ENCODE data around the gene ARMC5.

Gene ARMC5

DNA sequence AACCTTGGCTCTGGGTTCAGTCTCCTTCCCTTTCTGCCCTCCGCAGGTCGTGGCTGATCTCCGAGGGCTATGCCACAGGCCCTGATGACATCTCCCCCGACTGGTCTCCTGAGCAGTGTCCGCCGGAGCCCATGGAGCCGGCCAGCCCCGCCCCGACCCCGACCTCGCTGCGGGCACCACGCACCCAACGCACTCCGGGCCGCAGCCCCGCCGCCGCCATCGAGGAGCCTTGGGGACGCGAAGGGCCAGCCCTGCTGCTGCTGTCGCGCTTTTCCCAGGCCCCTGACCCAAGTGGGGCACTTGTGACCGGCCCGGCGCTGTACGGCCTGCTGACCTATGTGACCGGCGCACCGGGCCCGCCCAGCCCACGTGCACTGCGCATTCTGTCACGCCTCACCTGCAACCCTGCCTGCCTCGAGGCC is 5.1 kb downstream of the ARMC5 start:
- no peak for DNase-seq

DNA sequence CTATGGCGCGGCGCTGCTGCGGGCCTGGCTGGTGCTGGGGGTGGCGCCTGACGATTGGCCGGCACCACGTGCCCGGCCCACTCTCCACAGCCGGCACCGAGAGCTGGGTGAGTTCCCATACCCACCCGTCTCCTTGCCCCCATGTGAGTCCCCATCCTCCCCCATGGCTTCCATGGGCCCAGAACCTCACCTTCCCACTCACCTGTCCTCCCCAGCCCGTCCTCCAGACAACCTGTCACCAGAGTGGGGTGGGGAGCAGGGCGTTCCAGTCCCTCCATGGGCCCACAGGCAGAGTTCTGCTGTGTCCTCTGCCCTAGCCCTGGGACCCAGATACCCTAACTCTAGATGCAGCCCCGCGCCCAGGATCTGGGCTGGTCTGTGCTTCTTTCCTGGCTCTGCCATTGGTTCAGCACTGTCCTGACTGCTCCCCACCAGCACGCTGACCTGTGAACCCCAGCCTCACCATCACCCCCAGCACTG is 5.5 kb downstream of the ARMC5 start:
- no peak for DNase-seq

DNA sequence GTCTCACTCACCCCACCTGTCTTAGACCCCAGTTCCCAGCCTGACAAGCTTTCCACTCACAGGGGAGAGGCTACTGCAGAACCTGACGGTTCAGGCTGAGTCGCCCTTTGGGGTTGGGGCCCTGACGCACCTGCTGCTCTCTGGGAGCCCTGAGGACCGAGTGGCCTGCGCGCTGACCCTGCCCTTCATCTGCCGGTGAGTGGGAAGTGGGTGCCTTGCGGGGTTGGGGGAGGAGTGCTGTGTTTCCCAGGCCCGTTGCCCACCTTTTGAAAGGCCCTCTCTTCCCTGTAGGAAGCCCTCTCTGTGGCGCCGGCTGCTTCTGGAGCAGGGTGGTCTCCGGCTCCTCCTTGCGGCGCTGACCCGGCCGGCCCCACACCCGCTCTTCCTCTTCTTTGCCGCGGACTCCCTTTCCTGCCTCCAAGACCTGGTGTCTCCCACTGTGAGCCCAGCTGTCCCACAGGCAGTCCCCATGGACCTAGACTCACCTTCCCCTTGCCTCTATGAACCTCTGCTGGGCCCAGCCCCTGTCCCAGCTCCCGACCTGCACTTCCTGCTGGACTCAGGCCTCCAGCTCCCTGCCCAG is 6.6 kb downstream of the ARMC5 start:
- DNase-seq: no peak

DNA sequence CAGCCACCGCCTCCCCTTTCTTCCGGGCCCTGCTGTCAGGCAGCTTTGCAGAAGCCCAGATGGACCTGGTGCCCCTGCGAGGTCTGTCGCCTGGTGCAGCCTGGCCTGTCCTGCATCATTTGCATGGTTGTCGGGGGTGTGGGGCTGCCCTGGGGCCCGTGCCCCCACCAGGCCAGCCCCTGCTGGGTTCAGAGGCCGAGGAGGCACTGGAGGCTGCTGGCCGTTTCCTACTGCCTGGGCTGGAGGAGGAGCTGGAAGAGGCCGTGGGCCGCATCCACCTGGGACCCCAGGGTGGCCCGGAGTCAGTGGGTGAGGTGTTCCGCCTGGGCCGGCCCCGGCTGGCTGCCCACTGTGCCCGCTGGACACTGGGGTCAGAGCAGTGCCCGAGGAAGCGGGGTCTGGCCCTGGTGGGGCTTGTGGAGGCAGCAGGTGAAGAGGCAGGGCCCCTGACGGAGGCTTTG is 7.1 kb downstream of the ARMC5 start:
- DNase-seq: no peak

DNA sequence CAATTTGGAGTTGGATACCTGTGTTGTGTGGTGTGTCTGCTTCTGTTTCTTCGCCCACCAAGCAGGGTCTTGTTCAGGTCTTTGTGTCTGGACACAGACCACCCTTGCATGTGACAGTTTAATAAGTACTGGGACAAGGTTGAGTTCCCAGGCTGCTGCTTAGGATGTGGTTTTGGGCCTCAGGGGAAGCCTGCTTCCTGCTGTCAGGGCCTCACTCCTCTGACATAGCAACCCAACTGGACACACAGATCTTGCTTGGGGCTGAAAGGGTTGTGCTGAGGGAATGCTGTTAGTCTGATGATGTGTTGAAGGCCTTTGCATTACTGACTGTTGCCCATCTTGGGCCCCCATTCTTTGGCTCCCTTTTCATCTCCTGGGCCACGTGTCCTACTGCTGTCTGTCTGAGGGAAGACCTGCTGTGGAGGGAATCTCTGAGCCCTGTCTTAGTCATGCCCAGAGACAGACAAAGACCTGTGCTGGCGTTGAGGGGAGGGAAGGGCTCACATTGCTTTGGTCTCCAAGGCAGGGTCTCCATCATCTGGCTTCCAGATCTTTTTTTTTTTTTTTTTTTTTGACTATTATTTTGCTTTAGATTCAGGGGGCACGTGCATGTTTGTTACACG is 8.0 kb downstream of the ARMC5 start:
- no peak for DNase-seq

DNA sequence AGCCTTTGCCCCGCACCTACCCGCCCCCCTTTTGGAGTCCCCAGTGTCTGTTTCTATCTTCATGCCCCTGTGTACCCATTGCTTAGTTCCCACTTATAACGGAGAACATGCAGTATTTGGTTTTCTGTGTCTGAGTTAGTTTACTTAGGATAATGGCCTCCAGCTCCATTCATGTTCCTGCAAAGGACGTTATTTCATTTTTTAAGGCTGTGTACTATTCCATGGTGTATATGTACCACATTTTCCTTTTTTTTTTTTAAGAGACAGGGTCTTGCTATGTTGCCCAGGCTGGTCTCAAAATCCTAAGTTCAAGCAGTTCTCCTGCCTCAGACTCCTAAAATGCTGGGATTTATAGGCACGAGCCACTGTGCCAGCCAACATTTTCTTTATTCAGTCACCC is 8.6 kb downstream of the ARMC5 start:
- DNase-seq: no peak

DNA sequence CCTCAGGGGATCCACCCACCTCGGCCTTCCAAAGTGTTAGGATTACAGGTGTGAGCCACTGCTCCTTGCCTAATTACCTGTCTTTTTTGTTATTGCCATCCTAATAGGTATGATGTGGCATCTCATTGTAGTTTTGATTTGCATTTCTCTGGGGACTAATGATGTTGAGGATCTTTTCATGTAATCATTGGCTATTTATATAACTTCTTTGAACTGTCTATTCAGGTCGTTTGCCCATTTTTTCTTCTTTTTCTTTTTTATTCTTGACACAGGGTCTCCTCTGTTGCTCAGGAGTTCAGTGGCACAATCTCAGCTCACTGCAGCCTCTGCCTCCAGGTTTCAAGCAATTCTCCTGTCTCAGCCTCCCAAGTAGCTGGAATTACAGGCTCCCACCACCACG is 11.3 kb downstream of the ARMC5 start:
- no peak for DNase-seq

DNA sequence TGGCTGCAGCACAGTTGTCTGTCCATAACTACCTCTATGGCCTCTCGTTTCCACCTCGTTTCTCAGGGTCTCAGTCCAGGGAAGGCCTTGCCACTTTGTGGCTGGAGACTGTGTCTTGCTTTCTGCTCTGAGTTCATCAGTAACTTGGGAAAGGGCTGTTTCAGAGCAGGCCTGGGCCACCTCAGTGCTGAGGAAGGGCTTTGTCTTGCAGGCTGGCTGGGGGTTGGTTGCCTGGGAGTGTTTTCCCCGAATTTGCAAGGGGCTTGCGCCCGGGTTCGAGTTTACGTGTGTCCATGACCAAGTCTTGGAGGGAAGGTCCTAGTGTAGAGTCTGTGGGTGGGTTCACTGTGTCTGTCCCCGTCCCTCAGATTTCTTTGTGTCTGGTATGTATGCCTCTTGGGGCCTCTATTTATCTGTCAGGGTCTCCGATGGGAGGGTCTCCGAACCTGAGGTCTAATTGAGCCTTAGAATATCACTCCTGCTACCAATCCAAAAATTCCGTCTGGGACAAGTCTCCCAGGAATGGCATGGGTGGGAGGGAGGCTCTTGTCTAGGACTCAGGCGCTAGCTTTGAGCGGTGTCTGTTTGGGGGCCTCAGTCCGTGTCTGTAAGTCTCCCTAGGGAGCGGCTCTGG is 12.1 kb downstream of the ARMC5 start:
- no peak for DNase-seq

DNA sequence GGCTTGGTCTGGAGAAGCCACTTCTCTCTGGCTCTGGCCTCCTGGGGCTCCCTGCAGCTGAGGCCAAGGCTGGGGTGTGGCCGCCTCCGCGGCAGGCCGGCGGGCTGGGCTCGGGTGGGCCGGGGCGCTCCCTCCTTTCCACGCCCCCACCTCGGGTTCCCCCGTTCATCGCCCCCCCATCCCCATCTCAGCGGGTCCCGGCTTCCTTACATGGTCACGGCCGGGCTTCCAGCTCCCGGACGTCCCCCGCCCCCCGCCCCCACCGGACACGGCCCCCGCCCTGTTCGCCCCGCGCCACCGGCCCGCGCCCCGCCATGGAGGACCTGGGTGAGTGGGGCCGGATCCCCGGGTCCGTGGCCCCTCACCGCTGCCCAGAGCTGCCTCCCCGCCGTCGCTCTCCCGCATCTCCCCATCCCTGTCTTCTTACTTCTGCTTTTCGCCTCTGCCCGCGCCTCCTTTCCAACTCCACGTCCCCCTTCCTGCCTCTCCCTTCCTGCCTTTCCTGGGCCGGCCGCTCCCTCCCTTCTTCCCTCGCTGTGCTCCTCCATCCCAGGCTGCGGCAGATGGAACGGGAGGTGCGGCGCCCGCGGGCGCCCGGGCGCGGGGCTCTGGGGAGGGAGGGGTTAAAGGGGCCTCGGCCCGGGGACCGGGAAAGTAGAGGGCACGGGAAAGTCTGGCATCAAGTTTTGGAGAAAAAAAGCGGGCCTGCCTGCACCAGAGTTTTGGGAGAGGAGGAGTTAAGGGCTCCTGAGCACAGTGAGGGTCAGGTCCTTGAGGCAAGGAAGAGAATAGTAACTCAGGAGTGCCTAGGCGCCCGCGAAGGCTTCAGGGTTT is 12.8 kb downstream of the ARMC5 start, which contains the start of gene TGFB1I1:
Gene TGFB1I1 (plus strand): TSS at position 278 of the 834 bp plus-strand sequence. CDS start 37 bp downstream, at position 315.
- DNase-seq: no peak

DNA sequence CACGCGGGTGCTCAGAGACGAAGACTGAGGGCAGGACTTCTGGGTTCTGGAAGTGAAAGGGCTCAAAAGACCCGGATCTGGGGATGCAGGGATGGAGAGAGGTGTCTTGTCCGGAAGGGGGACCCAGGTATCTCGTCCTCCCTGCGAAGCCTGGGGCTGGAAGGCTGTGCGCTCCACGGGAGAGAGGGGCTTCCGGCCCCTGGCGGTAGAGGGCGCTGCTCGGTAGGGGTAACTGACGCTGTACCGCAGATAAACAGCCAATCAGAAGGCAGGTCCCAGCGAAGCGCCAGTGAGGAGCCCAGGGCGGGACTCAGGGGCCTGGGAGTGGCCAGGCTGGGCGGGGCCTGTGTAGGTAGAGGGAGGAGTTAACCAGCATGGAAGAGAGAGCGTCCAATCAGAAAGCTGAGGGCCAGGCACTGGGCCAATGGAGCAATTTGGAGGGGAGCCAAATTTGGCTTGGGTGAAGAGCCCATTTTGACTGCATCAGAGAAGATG is 13.5 kb downstream of the ARMC5 start:
- DNase-seq: peak; percentile 7 to 18

DNA sequence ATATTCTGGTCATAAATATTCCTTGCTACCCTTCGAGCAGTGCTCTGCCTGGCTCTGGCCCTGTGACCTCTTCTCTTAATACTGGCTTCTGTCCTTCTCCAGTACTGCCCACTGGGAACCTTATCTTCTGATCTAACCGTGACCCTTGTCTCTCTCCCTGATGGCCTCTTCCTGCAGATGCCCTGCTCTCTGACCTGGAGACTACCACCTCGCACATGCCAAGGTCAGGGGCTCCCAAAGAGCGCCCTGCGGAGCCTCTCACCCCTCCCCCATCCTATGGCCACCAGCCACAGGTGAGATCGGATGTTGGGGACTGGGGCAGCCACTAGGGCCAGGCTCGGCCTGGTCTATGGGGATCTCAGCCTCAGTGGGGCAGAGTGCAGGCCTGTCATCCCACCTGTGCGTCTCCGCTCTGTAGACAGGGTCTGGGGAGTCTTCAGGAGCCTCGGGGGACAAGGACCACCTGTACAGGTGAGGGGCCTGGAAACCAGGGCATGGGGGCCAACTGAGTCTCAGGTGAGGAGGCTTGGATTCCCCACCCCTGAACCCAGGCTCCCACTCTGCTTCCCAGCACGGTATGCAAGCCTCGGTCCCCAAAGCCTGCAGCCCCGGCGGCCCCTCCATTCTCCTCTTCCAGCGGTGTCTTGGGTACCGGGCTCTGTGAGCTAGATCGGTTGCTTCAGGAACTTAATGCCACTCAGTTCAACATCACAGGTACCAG is 14.1 kb downstream of the ARMC5 start:
- DNase-seq: no peak

DNA sequence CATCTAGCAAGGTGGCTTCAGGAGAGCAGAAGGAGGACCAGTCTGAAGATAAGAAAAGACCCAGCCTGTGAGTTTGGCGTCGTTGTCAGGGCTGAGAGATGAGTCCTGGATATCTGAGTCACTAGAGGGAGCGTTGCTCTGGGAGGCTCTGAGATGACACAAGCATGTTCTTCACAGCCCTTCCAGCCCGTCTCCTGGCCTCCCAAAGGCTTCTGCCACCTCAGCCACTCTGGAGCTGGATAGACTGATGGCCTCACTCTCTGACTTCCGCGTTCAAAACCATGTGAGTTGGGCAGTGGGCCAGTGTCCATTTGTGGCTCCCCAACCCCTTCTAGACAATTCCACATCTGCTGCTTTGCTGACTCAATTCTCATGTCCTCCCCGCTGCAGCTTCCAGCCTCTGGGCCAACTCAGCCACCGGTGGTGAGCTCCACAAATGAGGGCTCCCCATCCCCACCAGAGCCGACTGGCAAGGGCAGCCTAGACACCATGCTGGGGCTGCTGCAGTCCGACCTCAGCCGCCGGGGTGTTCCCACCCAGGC is 14.9 kb downstream of the ARMC5 start:
- DNase-seq: no peak

DNA sequence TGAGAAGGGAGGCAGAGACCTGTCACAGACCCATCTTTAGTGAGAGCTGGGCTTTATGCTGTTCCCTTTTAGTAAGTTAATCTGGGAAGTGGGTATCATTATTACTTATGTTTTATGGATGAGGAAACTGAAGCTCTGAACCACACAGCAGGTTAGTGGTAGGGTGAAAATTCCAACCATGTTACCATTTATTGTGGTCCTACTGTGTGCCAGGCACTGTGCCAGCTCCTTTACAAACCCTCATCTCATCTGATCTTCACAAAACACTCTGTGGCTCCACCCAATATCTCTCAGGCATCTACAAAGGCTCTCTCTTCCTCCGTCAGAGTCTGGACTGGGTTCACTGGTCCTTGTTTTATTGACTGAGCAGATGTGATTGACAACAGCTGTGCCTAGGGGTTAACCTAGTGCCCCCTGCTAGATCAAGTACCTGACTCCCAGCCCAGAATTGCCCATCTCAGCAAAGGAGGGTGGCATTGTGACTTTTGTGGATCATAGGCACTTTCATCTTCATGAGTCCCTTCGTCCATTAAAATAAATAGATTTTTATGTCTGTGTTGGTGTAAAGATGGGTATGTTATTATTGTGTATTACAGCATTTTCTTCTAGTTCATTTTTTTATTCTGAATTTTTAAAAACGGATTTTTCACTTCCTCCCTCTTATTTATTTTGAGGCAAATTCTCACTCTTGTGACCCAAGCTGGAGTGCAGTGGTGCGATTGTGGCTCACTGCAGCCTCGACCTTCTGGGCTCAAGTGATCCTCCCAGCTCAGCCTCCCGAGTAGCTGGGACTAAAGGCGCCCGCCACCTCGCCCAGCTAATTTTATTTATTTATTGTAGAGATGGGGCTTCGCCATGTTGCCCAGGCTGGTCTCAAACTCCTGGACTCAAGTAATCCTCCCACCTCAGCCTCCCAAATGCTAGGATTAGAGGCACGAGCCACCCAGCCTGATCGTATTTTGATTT is 15.8 kb downstream of the ARMC5 start:
- DNase-seq: no peak

DNA sequence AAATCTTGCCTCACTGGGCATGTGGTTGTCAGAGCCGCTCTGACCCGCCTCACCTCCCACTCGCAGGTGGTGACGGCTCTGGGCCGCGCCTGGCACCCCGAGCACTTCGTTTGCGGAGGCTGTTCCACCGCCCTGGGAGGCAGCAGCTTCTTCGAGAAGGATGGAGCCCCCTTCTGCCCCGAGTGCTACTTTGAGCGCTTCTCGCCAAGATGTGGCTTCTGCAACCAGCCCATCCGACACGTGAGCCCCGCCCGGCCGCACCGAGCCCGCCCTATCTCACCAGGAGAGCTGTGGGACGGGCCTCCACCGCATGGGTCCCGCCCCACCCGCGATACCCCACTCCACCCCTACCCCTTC is 16.6 kb downstream of the ARMC5 start:
- no peak for DNase-seq

DNA sequence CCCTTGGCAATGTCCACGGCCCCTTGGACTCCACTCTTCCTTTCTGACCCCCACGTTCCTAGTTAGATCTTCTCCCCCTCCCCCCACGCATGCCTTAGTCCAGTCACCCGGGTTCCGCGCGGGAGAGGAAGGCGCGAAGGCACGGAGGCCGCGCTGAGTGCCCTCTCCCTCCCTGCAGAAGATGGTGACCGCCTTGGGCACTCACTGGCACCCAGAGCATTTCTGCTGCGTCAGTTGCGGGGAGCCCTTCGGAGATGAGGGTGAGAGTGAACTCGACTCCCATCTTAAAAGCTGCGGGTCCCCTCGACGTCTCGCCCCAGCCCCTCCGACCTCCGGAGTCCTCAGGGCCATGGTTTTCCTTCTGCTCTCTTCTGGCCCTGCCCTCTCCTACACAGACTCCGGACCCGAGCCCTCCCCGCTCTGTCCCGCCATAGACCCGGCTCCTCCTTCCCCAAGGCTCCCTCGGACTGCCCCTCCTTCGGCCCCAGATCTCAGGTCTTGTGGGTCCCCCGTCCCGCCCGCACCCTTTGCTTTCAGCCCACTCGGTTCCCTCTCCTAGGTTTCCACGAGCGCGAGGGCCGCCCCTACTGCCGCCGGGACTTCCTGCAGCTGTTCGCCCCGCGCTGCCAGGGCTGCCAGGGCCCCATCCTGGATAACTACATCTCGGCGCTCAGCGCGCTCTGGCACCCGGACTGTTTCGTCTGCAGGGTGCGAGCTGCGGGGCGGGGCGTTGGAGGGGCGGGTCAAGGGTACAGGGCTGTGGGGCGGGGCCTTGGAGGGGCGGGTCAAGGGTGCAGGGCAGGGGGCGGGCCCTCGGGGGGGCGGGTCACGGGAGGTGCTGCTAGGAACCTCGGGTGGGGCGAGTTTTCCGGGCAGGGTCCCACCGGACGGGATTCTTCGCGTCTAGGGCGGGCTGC is 17.3 kb downstream of the ARMC5 start:
- DNase-seq: peak; percentile 43 to 62

DNA sequence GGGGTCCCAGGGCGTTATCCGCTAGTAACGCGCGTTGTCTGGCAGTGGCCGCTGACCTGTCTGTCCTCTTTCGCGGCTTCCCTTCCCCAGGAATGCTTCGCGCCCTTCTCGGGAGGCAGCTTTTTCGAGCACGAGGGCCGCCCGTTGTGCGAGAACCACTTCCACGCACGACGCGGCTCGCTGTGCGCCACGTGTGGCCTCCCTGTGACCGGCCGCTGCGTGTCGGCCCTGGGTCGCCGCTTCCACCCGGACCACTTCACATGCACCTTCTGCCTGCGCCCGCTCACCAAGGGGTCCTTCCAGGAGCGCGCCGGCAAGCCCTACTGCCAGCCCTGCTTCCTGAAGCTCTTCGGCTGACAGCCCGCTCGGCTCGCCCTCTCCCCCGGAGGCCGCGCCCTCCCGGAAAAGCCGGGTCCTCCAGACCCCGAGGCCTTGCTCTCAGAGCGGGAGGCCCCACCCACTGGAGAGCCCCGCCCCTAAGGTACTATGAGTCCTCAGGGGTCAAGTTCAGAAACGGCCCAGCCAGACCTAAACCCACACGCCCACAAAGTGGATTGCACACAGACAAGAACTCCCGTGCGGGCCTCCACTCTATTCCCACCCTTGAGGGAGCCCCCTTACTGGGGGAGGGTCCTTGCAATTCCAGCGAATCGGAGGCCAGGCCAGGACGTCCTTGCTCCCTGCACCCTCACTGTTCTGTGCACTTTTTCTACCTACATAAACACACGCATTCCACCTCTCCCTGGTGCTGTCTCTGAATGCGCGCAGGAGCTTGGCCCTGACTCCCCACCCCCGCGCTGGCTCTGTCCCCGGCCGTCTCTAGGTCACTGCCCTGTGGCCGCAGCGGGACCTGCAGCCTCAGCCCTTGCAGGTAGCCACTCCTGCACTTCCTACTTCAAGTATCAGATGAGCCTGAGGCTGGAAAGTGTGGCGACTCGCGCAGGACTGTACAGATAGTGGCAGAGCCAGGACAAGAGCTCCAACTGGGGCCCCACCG is 18.2 kb downstream of the ARMC5 start:
- DNase-seq: no peak

DNA sequence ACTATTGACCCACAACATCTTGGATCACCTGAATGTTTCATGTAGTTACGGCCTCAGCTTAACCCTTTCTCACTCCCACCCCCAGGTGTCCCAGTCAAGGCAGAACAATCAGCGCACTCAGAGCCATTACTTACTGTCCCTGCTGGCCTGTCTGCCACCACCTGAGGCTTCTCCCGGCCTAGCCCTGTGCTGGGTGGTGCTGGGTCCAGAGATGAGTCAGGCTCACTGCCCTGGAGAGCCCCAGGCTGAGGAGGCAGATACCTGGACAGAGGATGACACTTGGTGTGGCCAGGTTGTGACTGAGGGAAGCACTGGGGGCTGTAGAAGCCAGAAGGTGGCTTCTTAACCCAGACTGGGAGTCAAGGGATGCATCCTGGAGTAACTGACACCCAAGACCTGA is 19.7 kb downstream of the ARMC5 start:
- DNase-seq: no peak

DNA sequence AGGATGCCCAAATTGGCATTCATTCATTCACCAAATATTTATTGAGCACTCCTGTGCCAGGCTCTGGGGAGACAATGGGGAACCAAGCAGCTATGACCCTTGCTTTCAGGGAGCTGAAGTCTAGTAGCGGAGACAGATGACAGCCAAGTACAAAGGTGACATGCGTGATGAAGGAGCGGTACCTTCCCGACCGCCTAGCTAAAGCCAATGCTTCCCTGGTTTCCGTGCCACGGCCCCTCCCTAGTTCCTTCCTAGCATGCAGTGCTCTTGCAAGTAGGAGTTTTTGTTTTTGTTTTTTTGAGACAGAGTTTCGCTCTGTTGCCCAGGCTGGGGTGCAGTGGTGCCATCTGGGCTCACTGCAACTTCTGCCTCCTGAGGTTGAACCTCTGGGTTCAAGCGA is 20.4 kb downstream of the ARMC5 start:
- DNase-seq: no peak

Data from inflammatory macrophage (primary cell).